Measurements from ENCODE around the gene NT5C3B.
"Not testable (repeated sequence)": the region's sequence is repeated elsewhere in the genome, so short reads cannot be mapped to it uniquely, and the experiment has no call there.

NT5C3B gene

GRCh38 chr17:41777157-41777573 is 58.9 kb downstream of the NT5C3B start:
- no peak for DNase-seq (ENCODE audit: extremely low read depth, low read depth)
- no peak for TF ChIP-seq CTCF (IDR thresholded peaks at IDR 0.05; ENCODE audit: low read depth, low read length)

DNA sequence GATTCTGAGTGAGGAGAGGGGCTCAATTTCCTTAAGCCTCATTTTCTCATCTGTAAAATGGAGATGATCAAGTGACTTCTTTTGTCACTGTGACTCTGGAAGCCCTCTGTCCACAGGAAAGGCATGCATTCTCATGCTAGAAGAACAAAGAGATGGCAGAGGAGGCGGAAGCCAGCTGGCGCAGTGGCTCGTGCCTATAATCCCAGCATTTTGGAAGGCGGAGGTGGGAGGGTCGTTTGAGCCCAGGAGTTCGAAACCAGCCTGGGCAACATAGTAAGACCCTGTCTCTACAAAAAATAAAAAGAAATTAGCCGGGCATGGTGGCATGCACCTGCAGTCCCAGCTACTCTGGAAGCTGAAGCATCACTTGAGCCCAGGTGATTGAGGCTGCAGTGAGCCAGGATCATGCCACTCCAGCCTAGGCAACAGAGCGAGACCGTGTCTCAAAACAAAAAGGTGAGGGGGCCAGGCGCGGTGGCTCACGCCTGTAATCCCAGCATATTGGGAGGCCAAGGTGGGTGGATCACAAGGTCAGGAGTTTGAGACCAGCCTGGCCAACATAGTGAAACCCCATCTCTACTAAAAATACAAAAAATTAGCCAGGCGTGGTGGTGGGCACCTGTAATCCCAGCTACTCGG is 59.7 kb downstream of the NT5C3B start:
- not testable (repeated sequence) for DNase-seq (ENCODE audit: extremely low read depth, low read depth)

DNA sequence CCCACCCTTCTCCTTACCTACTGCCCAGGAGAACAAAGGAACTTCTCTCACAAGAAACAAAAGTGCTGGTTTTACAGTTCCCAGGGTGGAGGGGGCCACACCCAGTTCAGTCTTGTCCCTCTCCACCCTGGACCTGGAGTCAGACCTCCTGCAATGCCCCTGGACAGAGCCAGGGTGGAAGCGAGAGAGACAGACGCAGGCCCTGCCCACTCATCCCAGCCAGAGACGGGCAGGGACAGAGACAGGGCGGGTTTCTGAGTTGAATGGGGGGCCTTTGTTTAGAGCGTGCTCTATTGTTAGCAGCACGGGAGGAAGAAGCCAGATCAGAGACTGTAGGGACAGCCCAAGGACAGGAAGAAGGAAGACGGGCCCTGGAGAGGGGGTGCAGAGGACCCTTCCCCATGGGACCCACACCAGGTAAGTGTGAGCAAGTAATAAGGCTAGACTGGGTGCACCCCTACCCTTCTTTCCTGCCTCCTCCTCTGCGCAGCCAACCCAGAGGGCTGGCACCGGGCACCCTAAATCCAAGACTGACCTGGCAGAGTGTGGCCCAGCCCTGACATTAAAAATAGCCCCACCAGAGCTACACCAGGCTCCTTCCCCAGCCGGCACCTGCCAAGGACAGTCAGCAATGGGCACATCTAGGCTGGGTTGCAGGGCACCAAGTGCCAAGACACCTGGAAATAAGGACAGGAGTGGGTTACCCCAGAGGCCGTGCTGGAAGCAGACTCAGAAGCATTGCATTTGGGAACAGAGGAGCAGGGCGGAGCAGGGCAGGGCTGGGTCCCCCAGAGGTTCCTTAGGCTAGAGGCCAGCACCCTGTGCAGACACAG is 60.4 kb downstream of the NT5C3B start:
- no peak for DNase-seq (ENCODE audit: extremely low read depth, low read depth)
- no peak for TF ChIP-seq CTCF (IDR thresholded peaks at IDR 0.05; ENCODE audit: low read depth, low read length)
